Central memory CD8-positive, alpha-beta T cell (primary cell): ENCODE measurements around the gene AKAP17A.
"Not testable (repeated sequence)": the region's sequence is repeated elsewhere in the genome, so short reads cannot be mapped to it uniquely, and the experiment has no call there.

ENCODE experiments used
- ATAC-seq: fragments of 150-1000 bp; cut with Tn5 transposase; replicated peaks from 2 replicates; pipeline ENCODE4 v1.10.0; 2022; ENCODE audit warnings: mild to moderate bottlenecking, moderate FRiP score, moderate number of reproducible peaks; ENCODE audit not compliant: poor library complexity, severe bottlenecking; ENCODE audit errors: extremely low read depth
- DNase-seq, 2 donors: peaks; one replicate each; pipeline ENCODE4 v3.0.0; 2021; ENCODE audit warnings: low spot score in 2 of 2
- H3K27ac Mint-ChIP-seq: one replicate; pipeline ENCODE4 v1.8.0; 2022; ENCODE audit warnings: low read depth, mild to moderate bottlenecking, moderate library complexity, mixed read lengths
- H3K27me3 Mint-ChIP-seq: one replicate; pipeline ENCODE4 v1.8.0; 2022; ENCODE audit warnings: mixed read lengths
- H3K36me3 Mint-ChIP-seq: one replicate; pipeline ENCODE4 v1.8.0; 2022; ENCODE audit warnings: mild to moderate bottlenecking, moderate library complexity, mixed read lengths; ENCODE audit not compliant: insufficient read depth
- H3K4me1 Mint-ChIP-seq: one replicate; pipeline ENCODE4 v1.8.0; 2022; ENCODE audit warnings: mixed read lengths
- H3K4me3 Mint-ChIP-seq: one replicate; pipeline ENCODE4 v1.8.0; 2022; ENCODE audit warnings: mild to moderate bottlenecking, moderate library complexity, mixed read lengths
- H3K9me3 Mint-ChIP-seq: one replicate; pipeline ENCODE4 v1.8.0; 2022; ENCODE audit warnings: mixed read lengths

The AKAP17A gene

DNA sequence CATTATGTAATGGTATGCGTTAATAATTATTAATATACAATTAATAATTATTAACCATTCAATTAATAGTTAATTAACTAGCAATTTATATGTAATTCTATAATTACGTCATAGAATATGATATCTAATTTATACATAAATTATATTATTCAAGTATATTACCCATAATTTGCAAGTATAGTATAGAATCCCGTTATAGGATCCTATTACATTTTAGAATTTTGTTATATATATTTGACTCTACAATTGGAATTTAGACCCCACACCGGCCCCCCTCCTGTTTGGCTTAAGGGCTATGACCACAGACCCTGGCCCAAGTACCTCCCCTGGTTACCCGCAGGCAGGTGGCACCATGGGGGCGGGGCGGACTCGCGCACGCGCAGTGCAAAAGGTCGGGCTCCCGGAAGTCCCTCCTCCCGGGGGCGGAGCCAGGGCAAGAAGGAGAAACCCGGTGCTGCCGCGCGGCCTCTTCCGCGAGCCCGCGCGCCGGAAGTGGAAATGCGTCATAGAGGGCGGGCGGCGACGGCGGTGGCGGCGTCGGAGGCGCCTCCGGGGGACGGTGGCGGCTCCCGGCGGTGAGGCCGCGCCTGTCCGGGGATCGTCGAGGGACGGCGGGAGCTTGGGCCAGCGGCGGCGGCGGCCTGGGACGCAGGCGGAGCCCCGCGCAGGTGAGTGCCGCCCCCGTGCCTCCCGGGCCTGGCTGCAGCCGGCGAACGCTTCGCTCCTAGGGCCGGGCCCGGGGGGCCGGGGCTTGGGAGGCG, at the start of gene AKAP17A:
Gene AKAP17A (plus strand): TSS at position 503 of the 761 bp plus-strand sequence. CDS start 1,859 bp downstream, outside the sequence.
- ATAC-seq: peak; percentile 92
- Mint-ChIP-seq H3K27me3 (no peaks in the 10 kb centered on the region), H3K4me3 (peak within 1 kb of the TSS; percentile 95), H3K9me3 (no peaks in the 10 kb centered on the region), H3K36me3 (peaks cover 48% of the 10 kb centered on the region), H3K4me1 (peaks cover 43% of the 10 kb centered on the region), H3K27ac (peak within 1 kb of the TSS; percentile 96)
- DNase-seq: peak; percentile 99 to 100

DNA sequence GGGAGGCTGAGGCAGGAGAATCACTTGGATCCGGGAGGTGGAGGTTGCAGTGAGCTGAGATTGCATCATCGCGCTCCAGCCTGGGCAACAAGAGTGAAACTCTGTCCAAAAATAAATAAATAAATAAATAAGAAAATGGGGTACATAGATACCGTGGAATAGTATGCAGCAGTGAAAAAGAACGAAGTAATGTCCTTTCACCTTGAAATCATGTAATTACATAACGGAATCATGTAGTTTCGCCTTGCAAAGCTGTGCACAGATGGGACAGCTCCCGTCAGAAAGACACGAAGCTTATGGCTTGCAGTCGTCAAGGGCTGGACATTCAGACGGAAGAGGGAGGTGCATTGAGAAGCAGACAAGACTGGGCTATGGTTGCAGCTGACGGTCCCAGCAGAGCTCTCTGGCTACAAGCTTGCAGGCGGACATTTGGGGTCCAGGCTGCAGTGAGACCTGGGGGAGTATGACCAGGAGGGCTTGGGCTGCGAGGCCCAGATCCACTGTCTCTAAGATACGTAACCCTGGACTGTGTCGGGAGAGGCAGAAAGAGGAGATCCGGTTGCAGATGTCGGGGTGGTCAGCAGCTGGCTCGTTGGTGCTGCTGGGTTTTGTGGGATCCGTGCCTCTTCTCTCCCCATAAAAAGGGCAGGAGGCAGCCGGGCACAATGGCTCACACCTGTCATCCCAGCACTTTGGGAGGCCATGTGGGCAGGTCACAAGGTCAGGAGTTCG, 48.2 kb upstream of the AKAP17A start:
- peaks cover 15% of the 10 kb centered on the region for H3K4me1 Mint-ChIP-seq
- no peak overlapping the region for H3K4me3 Mint-ChIP-seq
- peaks cover 3% of the 10 kb centered on the region for H3K36me3 Mint-ChIP-seq
- peaks cover 8% of the 10 kb centered on the region for H3K9me3 Mint-ChIP-seq
- ATAC-seq (no peak), DNase-seq (peak in 1 of 2 donors; percentile 8)
- no peaks in the 10 kb centered on the region for H3K27me3 Mint-ChIP-seq
- peak overlapping the region; percentile 68 for H3K27ac Mint-ChIP-seq

GRCh38 chrX:1545776-1546408, 45.5 kb upstream of the AKAP17A start:
- DNase-seq (no peak), ATAC-seq (no peak)
- Mint-ChIP-seq H3K27ac (peak overlapping the region; percentile 82), H3K9me3 (peaks cover 8% of the 10 kb centered on the region), H3K36me3 (peaks cover 3% of the 10 kb centered on the region), H3K4me1 (peaks cover 26% of the 10 kb centered on the region), H3K27me3 (no peaks in the 10 kb centered on the region), H3K4me3 (no peak overlapping the region)

DNA sequence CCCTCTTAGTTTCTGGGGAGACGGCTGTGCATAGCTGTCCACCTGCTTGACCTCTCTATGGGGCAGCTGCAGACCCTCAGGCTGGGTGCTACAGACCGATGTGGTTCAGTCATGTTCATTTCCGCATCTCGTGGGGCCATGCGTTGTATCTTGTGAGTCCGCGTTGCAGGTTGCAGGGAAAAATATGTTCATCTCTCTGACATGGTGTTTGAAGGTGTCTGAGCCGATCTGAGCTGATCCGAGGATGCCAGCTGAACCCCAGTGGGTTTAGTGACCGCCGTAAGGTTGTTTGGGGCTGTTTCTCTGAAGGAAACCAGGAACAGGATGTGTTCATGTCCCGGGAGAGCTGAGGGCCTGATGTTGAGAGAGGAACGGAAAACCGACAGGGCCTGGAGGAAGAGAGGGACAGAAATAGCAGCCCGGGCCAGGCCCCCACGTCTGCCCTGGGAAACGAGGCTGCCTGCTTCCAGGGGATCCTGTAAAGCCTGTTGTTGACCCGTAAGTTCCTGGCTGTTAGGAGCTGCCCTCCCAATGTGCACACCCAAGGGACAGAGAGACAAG, 44.6 kb upstream of the AKAP17A start:
- no peaks in the 10 kb centered on the region for H3K27me3 Mint-ChIP-seq
- H3K4me1 Mint-ChIP-seq: peaks cover 35% of the 10 kb centered on the region
- peak overlapping the region; percentile 82 for H3K27ac Mint-ChIP-seq
- peaks cover 7% of the 10 kb centered on the region for H3K36me3 Mint-ChIP-seq
- peak in 1 of 2 donors; percentile 5 for DNase-seq
- no peak overlapping the region for H3K4me3 Mint-ChIP-seq
- ATAC-seq: no peak
- H3K9me3 Mint-ChIP-seq: peaks cover 11% of the 10 kb centered on the region

GRCh38 chrX:1551959-1552546, 39.4 kb upstream of the AKAP17A start:
- DNase-seq: no peak
- peaks cover 49% of the 10 kb centered on the region for H3K4me1 Mint-ChIP-seq
- H3K36me3 Mint-ChIP-seq: peaks cover 14% of the 10 kb centered on the region
- peak overlapping the region; percentile 54 for H3K4me3 Mint-ChIP-seq
- H3K27me3 Mint-ChIP-seq: no peaks in the 10 kb centered on the region
- H3K9me3 Mint-ChIP-seq: peaks cover 18% of the 10 kb centered on the region
- no peak for ATAC-seq
- H3K27ac Mint-ChIP-seq: peak overlapping the region; percentile 100

GRCh38 chrX:1554469-1555210, 36.8 kb upstream of the AKAP17A start:
- H3K27ac Mint-ChIP-seq: peak overlapping the region; percentile 100
- peak overlapping the region; percentile 55 for H3K4me3 Mint-ChIP-seq
- peaks cover 59% of the 10 kb centered on the region for H3K4me1 Mint-ChIP-seq
- DNase-seq: peak; percentile 35 to 76
- H3K27me3 Mint-ChIP-seq: no peaks in the 10 kb centered on the region
- peak; percentile 99 for ATAC-seq
- peaks cover 14% of the 10 kb centered on the region for H3K36me3 Mint-ChIP-seq
- H3K9me3 Mint-ChIP-seq: peaks cover 24% of the 10 kb centered on the region

GRCh38 chrX:1555370-1555769, 36.0 kb upstream of the AKAP17A start:
- Mint-ChIP-seq H3K4me1 (peaks cover 54% of the 10 kb centered on the region), H3K4me3 (peak overlapping the region; percentile 55), H3K9me3 (peaks cover 24% of the 10 kb centered on the region), H3K27me3 (no peaks in the 10 kb centered on the region), H3K36me3 (peaks cover 14% of the 10 kb centered on the region), H3K27ac (peak overlapping the region; percentile 100)
- no peak for ATAC-seq
- no peak for DNase-seq

DNA sequence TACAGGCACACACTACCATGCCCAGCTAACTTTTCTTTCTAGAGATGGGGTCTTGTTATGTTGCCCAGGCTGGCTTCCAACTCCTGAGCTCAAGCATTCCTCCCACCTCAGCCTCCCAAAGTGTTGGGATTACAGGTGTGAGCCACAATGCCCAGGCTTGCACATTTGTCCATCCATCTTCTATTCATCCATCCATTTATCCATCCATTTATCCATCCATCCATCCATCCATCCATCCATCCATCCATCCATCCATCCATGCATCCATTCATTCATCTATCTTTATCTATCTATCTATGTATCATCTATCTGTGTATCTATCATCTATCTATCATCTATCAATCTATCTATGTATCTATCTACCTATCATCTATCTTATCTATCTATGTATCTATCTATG, 34.0 kb upstream of the AKAP17A start:
- peak overlapping the region; percentile 80 for H3K27ac Mint-ChIP-seq
- H3K4me1 Mint-ChIP-seq: peaks cover 44% of the 10 kb centered on the region
- peaks cover 14% of the 10 kb centered on the region for H3K9me3 Mint-ChIP-seq
- DNase-seq, H3K36me3 Mint-ChIP-seq, H3K27me3 Mint-ChIP-seq, H3K4me3 Mint-ChIP-seq, ATAC-seq: not testable (repeated sequence)

DNA sequence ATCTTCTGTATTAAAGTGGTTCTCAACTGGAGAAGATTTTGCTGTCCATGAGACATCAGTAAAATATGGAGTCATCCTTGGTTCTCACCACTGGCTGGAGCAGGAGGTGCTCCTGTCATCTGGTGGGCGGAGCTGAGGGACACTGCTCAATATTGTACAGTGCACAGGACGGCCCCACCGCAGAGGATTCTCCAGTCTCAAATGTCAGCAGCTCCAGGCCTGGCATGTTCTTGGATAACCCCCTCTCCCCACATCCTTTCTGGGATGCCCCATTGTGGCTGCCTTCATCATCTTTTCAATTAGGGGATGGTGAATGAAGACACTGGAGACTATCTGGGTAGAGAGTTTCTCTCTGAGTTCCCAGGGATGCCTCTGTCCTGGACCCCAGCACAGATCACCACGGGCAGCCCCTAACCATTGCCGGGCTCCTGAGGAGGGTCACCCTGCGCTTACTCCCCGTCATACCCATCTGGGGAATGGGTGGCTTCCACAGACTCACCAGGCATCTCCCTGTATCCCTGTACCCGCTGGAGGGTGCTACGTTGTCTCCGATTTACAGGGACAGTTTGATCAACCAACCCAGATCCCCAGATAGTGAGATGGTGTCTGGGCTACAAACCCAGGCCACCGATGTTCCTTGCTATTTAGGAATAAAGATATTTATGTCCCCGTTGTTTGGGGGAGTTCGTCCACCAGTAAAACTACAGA, 32.5 kb upstream of the AKAP17A start:
- Mint-ChIP-seq H3K27me3 (no peaks in the 10 kb centered on the region), H3K4me3 (no peak overlapping the region), H3K27ac (peak overlapping the region; percentile 80), H3K9me3 (peaks cover 13% of the 10 kb centered on the region), H3K4me1 (peaks cover 50% of the 10 kb centered on the region), H3K36me3 (peaks cover 5% of the 10 kb centered on the region)
- no peak for DNase-seq
- no peak for ATAC-seq

- H3K36me3 Mint-ChIP-seq: peaks cover 2% of the 10 kb centered on the region
- peaks cover 6% of the 10 kb centered on the region for H3K9me3 Mint-ChIP-seq
- H3K27me3 Mint-ChIP-seq: no peaks in the 10 kb centered on the region
- DNase-seq (no peak), ATAC-seq (no peak)
- peak overlapping the region; percentile 77 for H3K27ac Mint-ChIP-seq
- H3K4me1 Mint-ChIP-seq: peaks cover 38% of the 10 kb centered on the region
- peak overlapping the region; percentile 8 for H3K4me3 Mint-ChIP-seq
Measured at GRCh38 chrX:1561164-1561563, 30.2 kb upstream of the AKAP17A start.

DNA sequence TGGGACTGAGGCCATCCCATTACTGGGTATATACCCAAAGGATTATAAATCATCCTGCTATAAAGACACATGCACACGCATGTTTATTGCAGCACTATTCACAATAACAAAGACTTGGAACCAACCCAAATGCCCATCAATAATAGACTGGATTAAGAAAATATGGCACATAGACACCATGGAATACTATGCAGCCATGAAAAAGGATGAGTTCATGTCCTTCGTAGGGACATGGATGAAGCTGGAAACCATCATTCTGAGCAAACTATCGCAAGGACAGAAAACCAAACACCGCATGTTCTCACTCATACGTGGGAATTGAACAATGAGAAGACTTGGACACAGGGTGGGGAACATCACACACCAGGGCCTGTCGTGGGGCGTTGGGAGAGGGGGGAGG, 27.3 kb upstream of the AKAP17A start:
- peaks cover 29% of the 10 kb centered on the region for H3K4me1 Mint-ChIP-seq
- peak overlapping the region; percentile 8 for H3K4me3 Mint-ChIP-seq
- not testable (repeated sequence) for H3K36me3 Mint-ChIP-seq, H3K27me3 Mint-ChIP-seq, H3K27ac Mint-ChIP-seq, H3K9me3 Mint-ChIP-seq, DNase-seq, ATAC-seq
